MM.1S (cell line): ENCODE data around the gene NDUFB10.

Source experiments
- EZH2 ChIP-seq: fragments of 300-600 bp; sonication (generic); optimal IDR thresholded peaks from 2 replicates; pipeline ENCODE3; 2017; ENCODE audit warnings: low read depth, mild to moderate bottlenecking, antibody characterized with exemption, low read length, mixed read lengths
- TF ChIP-seq, protein P1 (sequence below): fragments of 300-600 bp; sonication (generic); IDR thresholded peaks from 2 replicates; pipeline ENCODE4 v1.5.1; 2016; ENCODE audit warnings: antibody characterized with exemption, low read length, mixed read lengths

DNA sequence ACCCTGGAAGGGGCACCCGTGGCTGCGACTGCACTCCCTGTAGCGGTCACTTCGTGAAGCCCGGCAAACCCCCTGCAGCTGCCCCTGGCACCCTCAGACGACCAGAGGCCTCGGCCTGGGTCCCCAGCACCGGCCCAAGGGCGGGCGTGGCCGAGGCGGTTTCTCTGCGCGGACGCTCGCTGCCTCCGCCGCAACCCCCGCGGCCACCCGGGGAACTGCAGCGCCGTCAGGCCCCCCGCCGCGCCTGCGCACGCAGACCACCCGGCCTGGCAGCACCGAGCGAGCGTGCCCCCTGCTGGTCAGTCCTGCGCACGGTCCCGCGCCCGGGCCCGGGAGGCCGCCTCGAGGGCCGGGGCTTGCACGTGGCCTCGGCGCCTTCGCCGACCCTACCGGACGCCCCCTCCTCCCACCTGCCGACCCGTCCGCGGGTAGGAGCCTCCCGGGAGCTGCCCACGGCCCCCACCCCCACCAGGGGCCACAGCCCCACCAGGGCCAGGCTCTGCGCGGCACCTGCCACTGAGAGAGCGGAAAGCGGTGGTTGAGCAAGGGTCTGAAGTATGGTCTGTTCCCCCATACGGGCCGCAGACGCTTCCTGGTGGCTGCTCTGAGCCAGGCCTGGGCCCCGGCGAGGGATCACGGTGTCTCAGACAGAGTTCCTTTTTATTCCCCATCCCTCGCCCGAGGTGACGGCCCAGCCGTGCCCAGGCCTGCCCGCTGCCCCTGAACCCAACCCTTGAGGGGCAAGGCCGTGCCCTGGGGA, 29.6 kb upstream of the NDUFB10 start:
- TF ChIP-seq, protein P1, sequence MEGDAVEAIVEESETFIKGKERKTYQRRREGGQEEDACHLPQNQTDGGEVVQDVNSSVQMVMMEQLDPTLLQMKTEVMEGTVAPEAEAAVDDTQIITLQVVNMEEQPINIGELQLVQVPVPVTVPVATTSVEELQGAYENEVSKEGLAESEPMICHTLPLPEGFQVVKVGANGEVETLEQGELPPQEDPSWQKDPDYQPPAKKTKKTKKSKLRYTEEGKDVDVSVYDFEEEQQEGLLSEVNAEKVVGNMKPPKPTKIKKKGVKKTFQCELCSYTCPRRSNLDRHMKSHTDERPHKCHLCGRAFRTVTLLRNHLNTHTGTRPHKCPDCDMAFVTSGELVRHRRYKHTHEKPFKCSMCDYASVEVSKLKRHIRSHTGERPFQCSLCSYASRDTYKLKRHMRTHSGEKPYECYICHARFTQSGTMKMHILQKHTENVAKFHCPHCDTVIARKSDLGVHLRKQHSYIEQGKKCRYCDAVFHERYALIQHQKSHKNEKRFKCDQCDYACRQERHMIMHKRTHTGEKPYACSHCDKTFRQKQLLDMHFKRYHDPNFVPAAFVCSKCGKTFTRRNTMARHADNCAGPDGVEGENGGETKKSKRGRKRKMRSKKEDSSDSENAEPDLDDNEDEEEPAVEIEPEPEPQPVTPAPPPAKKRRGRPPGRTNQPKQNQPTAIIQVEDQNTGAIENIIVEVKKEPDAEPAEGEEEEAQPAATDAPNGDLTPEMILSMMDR: peak; percentile 93
- no peak for TF ChIP-seq EZH2
